ENCODE measurements around the gene CDKAL1. TPM values are rescaled to one million over a fixed set of nuclear protein-coding genes. Genes with fewer than 3 reads are reported as not detected.

CDKAL1 gene
- polyA plus RNA-seq, 2 of the 4 experiments (the other 2 are of a cell fraction): 4.7 to 8.3 TPM

- DNase-seq (ENCODE audit: low read depth in 1 of 2, low spot score in 1 of 2): no peak
- no peak for ATAC-seq
- H3K4me3 ChIP-seq: no peak overlapping the region
- POLR2A ChIA-PET: interaction anchor here (0.5 kb wide), 1 partner anchor 11 kb away, joined by 7 read pairs; no protein-coding TSS in a partner anchor
- no peak overlapping the region for H3K27ac ChIP-seq
- H3K4me1 ChIP-seq: peaks cover 4% of the 10 kb centered on the region; the same call in 2 of the 3 replicates
- no peak for FAIRE-seq
- H3K9me3 ChIP-seq: peaks cover 4% of the 10 kb centered on the region; the same call in 1 of the 3 replicates
- H3K4me2 ChIP-seq: no peak overlapping the region
- no peak for TF ChIP-seq SREBF2 (IDR thresholded peaks at IDR 0.05)
- no peak for TF ChIP-seq MYC (IDR thresholded peaks at IDR 0.05; ENCODE audit: borderline replicate concordance, low read length)
- WGBS (ENCODE audit: missing lambda C conversion rate): 69% methylated on average over 4 of the region's 4 CpGs
- CTCF ChIA-PET: no interaction called here
These were observed 371.1 kb downstream of the CDKAL1 start for GRCh38 chr6:20905377-20905776.

DNA sequence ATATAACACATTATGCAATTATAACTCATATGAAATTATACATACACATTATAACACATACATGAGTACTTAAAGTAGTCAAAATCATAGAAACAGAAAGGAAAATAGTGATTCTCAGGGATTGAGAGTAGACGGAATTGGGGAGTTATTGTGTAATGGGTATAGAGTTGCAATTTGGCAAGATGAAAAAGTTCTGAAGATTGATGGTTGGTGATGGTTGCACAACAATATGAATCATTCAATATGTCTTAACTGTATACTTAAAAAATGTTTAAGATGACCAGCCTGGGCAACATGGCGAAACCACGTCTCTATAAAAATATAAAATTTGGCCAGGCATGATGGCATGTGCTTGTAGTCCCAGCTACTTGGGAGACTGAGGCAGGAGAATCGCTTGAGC is 372.7 kb downstream of the CDKAL1 start:
- TF ChIP-seq MAFK (IDR thresholded peaks at IDR 0.05; ENCODE audit: partially characterized antibody) (no peak), JUNB (IDR thresholded peaks at IDR 0.05) (peak; percentile 36; the same call in 1 of the 2 replicates), CEBPB (IDR thresholded peaks at IDR 0.05) (peak; percentile 70 to 74), FOSL2 (IDR thresholded peaks at IDR 0.05) (0 out of 2 replicates have a peak, but pooled peaks have one; percentile 13), FOSL2 (CRISPR knock-in tag; IDR thresholded peaks at IDR 0.05) (no peak), USF2 (IDR thresholded peaks at IDR 0.05) (no peak)
- no peak overlapping the region; a peak in 1 of 6 replicates for H3K27ac ChIP-seq
- no peak overlapping the region for H3K4me2 ChIP-seq
- 80% methylated on average over 4 of the region's 4 CpGs for WGBS (ENCODE audit: missing lambda C conversion rate)
- FAIRE-seq (no peak), DNase-seq (ENCODE audit: low read depth in 1 of 2, low spot score in 1 of 2) (peak in 1 of 2 experiments; percentile 7), ATAC-seq (no peak)
- peaks cover 4% of the 10 kb centered on the region; the same call in 1 of the 3 replicates for H3K9me3 ChIP-seq
- ChIA-PET CTCF (no interaction called here), POLR2A (no interaction called here)
- no peak overlapping the region for H3K4me3 ChIP-seq
- peaks cover 4% of the 10 kb centered on the region; the same call in 2 of the 3 replicates for H3K4me1 ChIP-seq

GRCh38 chr6:20907486-20908071 is 373.3 kb downstream of the CDKAL1 start:
- no peak overlapping the region for H3K4me2 ChIP-seq
- TF ChIP-seq ELK1 (IDR thresholded peaks at IDR 0.05; ENCODE audit: low read depth, low read length) (no peak), PBX3 (IDR thresholded peaks at IDR 0.05) (no peak), PHF8 (IDR thresholded peaks at IDR 0.05; ENCODE audit: borderline replicate concordance, low read depth) (no peak), ZNF302 (CRISPR knock-in tag; IDR thresholded peaks at IDR 0.05) (no peak), HOXA7 (CRISPR knock-in tag; IDR thresholded peaks at IDR 0.05) (no peak), CHD2 (IDR thresholded peaks at IDR 0.05; ENCODE audit: low read length, partially characterized antibody) (no peak), EHF (CRISPR knock-in tag; IDR thresholded peaks at IDR 0.05) (no peak), BHLHE40 (IDR thresholded peaks at IDR 0.05; ENCODE audit: low read depth, low read length) (no peak), USF2 (IDR thresholded peaks at IDR 0.05) (no peak), RAD21 (conservative IDR thresholded peaks at IDR 0.05 in 1 of 2, IDR thresholded peaks at IDR 0.05 in 1 of 2) (no peak), ZSCAN20 (CRISPR knock-in tag; IDR thresholded peaks at IDR 0.05) (no peak), TFCP2L1 (CRISPR knock-in tag; IDR thresholded peaks at IDR 0.05) (no peak), MAFK (IDR thresholded peaks at IDR 0.05; ENCODE audit: partially characterized antibody) (no peak)
- TF ChIP-seq, protein P1, sequence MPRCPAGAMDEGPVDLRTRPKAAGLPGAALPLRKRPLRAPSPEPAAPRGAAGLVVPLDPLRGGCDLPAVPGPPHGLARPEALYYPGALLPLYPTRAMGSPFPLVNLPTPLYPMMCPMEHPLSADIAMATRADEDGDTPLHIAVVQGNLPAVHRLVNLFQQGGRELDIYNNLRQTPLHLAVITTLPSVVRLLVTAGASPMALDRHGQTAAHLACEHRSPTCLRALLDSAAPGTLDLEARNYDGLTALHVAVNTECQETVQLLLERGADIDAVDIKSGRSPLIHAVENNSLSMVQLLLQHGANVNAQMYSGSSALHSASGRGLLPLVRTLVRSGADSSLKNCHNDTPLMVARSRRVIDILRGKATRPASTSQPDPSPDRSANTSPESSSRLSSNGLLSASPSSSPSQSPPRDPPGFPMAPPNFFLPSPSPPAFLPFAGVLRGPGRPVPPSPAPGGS (IDR thresholded peaks at IDR 0.05): no peak
- TF ChIP-seq, protein P2, sequence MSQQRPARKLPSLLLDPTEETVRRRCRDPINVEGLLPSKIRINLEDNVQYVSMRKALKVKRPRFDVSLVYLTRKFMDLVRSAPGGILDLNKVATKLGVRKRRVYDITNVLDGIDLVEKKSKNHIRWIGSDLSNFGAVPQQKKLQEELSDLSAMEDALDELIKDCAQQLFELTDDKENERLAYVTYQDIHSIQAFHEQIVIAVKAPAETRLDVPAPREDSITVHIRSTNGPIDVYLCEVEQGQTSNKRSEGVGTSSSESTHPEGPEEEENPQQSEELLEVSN (IDR thresholded peaks at IDR 0.05; ENCODE audit: borderline replicate concordance, low read depth): no peak
- TF ChIP-seq, protein P3, sequence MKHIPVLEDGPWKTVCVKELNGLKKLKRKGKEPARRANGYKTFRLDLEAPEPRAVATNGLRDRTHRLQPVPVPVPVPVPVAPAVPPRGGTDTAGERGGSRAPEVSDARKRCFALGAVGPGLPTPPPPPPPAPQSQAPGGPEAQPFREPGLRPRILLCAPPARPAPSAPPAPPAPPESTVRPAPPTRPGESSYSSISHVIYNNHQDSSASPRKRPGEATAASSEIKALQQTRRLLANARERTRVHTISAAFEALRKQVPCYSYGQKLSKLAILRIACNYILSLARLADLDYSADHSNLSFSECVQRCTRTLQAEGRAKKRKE (CRISPR knock-in tag; IDR thresholded peaks at IDR 0.05; ENCODE audit: low read depth): no peak
- FAIRE-seq (no peak), DNase-seq (ENCODE audit: low read depth in 1 of 2, low spot score in 1 of 2) (no peak), ATAC-seq (no peak)
- peak overlapping the region in 1 of 2 experiments; percentile 31; a peak in 1 of 6 replicates for H3K27ac ChIP-seq
- H3K4me1 ChIP-seq: peaks cover 4% of the 10 kb centered on the region; the same call in 2 of the 3 replicates
- CTCF ChIA-PET: no interaction called here
- POLR2A ChIA-PET: no interaction called here
- H3K4me3 ChIP-seq: no peak overlapping the region
- WGBS (ENCODE audit: missing lambda C conversion rate): 91% methylated on average over 6 of the region's 7 CpGs
- H3K9me3 ChIP-seq: peaks cover 4% of the 10 kb centered on the region; the same call in 1 of the 3 replicates
